ENCODE results near the gene CFAP43.

DNA sequence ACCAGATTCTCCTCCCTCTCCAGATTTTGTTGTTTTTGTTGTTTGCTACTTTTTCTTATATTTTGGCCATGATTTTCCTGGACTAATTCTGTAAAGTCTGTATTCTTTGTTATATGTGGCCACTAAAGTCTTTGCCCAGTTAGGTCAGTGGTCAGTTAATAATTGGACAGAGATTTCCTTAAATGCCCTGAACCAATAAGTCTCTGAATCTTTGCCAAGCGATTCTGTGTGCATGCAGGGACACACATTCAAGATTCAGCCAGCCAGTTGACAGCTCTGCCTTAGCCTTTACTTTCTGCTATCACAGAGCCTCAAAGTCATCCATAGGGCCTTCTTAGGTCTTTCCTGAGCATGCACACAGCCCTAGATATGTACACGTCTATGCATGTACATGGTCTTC lies 135.5 kb downstream of the CFAP43 start:
- TF ChIP-seq POLR2A (IDR thresholded peaks at IDR 0.05) (no peak), CTCF (IDR thresholded peaks at IDR 0.05) (no peak), EP300 (IDR thresholded peaks at IDR 0.05) (no peak), POLR2AphosphoS5 (IDR thresholded peaks at IDR 0.05) (no peak)

All from sigmoid colon (tissue), 4 donors.